Measurements from ENCODE around the gene PPP1R2. TPM values are rescaled to one million over a fixed set of nuclear protein-coding genes. Genes with fewer than 3 reads are reported as not detected.

The PPP1R2 gene
- total and polyA plus RNA-seq, 2 of the 13 experiments (the other 11 are each of a cell fraction or from before 2014, with no cell fraction given) = 36.5 to 86.5 TPM

DNA sequence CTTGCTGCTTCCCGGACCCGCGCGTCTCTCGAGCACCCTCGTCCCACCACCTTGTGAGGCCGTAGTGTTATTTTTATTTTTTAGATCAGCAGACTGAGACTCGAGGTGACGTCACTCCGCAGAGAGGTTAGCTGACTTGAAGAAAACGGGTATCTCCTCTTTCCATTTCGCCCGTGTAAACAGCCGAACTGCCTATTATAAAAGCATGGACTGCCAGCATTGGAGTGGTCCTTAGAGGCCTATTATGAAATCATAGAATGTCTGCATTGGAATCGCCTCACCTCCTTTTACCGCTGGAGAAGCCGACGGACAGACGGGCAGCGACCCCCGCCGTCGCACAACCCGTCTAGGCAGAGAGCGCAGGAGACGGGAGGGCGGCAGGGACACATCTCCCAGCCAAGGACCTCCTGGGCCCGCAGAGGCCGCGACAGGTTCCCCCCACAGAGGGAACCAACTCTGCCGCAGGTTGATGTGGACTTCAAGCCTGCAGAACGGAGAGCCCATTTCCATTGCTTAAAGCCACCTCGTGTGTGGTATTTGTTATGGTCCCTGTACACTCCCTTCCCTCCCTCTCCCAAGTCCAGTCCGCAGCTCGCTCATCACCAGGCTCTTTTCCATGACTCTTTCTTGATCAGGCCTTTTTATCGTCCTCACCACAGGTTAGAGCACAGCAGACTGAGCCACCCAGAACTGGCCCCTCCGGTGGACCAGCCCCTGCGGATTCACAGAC lies 540 bp upstream of the PPP1R2 start (continued):
- TF ChIP-seq, protein P1, sequence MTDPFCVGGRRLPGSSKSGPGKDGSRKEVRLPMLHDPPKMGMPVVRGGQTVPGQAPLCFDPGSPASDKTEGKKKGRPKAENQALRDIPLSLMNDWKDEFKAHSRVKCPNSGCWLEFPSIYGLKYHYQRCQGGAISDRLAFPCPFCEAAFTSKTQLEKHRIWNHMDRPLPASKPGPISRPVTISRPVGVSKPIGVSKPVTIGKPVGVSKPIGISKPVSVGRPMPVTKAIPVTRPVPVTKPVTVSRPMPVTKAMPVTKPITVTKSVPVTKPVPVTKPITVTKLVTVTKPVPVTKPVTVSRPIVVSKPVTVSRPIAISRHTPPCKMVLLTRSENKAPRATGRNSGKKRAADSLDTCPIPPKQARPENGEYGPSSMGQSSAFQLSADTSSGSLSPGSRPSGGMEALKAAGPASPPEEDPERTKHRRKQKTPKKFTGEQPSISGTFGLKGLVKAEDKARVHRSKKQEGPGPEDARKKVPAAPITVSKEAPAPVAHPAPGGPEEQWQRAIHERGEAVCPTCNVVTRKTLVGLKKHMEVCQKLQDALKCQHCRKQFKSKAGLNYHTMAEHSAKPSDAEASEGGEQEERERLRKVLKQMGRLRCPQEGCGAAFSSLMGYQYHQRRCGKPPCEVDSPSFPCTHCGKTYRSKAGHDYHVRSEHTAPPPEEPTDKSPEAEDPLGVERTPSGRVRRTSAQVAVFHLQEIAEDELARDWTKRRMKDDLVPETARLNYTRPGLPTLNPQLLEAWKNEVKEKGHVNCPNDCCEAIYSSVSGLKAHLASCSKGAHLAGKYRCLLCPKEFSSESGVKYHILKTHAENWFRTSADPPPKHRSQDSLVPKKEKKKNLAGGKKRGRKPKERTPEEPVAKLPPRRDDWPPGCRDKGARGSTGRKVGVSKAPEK (CRISPR knock-in tag; IDR thresholded peaks at IDR 0.05; ENCODE audit: borderline replicate concordance) = no peak
- no peak for TF ChIP-seq ZNF446 (CRISPR knock-in tag; IDR thresholded peaks at IDR 0.05)

DNA sequence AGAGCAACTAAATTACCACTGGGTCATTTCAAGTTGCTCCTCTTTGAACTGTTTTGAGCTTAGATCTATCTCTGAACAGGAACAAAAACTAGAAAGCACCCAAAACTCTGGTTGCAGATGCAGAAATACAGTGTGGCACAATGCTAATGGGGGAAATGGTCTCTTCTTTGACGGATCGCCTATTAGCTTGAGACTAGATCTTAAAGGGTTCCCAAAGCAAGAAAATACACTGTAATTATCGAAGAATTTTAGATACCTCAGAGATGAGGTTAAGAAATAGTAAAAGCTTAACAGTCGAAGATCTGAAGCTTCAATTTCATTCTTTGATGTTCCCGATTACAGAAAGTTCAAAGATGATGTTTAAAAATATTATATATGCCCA lies 818 bp downstream of the PPP1R2 start:
- no peaks in the 10 kb centered on the region; a peak in 1 of 5 replicates for H3K27me3 ChIP-seq (ENCODE audit: control insufficient read depth in 1 of 2, insufficient read depth in 2 of 2, low read length in 2 of 2)
- peak overlapping the region; percentile 84 for H3K4me2 ChIP-seq (ENCODE audit: low read depth, low read length)
- H2AFZ ChIP-seq (ENCODE audit: low read length) = no peak overlapping the region
- POLR2A ChIA-PET = interaction anchor here (0.8 to 3.1 kb wide), 10 partner anchors 9 to 909 kb away, joined by 3 to 22 read pairs (median 5); partner anchors contain the start of genes ACAP2, TMEM44 and XXYLT1
- ATAC-seq = no peak
- no peak for DNase-seq (ENCODE audit: low spot score)
- TF ChIP-seq RFXANK (CRISPR knock-in tag; IDR thresholded peaks at IDR 0.05) (no peak), SIN3A (IDR thresholded peaks at IDR 0.05; ENCODE audit: borderline replicate concordance, low read depth, low read length) (0 out of 2 replicates have a peak, but pooled peaks have one; percentile 31), PHF21A (CRISPR knock-in tag; IDR thresholded peaks at IDR 0.05) (no peak), SAFB2 (CRISPR knock-in tag; IDR thresholded peaks at IDR 0.05; ENCODE audit: borderline replicate concordance, low read depth) (no peak), KDM5A (IDR thresholded peaks at IDR 0.05; ENCODE audit: borderline replicate concordance, low read length) (no peak), PCBP2 (optimal IDR thresholded peaks at IDR 0.05; ENCODE audit: low read depth, low read length, poor library complexity, severe bottlenecking) (no peak), ZSCAN29 (CRISPR knock-in tag; conservative IDR thresholded peaks at IDR 0.05) (no peak)
- TF ChIP-seq, protein P2, sequence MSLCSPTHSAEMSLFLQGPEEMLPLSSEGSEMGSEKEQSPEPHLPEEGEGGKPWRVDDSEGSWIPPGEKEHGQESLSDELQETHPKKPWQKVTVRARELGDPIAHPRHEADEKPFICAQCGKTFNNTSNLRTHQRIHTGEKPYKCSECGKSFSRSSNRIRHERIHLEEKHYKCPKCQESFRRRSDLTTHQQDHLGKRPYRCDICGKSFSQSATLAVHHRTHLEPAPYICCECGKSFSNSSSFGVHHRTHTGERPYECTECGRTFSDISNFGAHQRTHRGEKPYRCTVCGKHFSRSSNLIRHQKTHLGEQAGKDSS (CRISPR knock-in tag; IDR thresholded peaks at IDR 0.05; ENCODE audit: borderline replicate concordance, low read depth) = no peak
- TF ChIP-seq, protein P3, sequence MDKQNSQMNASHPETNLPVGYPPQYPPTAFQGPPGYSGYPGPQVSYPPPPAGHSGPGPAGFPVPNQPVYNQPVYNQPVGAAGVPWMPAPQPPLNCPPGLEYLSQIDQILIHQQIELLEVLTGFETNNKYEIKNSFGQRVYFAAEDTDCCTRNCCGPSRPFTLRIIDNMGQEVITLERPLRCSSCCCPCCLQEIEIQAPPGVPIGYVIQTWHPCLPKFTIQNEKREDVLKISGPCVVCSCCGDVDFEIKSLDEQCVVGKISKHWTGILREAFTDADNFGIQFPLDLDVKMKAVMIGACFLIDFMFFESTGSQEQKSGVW (CRISPR knock-in tag; IDR thresholded peaks at IDR 0.05; ENCODE audit: borderline replicate concordance) = no peak
- FAIRE-seq = no peak
- H3K9ac ChIP-seq (ENCODE audit: insufficient read depth, low read depth, low read length) = peak overlapping the region; percentile 90
- in situ Hi-C loops (cut with HindIII; ENCODE audit: extremely low pct_ligation_motif_present, low pct_unique_long_range_greater_than_20kb) (no loop called here), intact Hi-C loops (cut with micrococcal nuclease; ENCODE audit: unreplicated experiment) (loop anchor here (5.0 to 10.0 kb wide), 2 partner anchors 270 to 1418 kb away; partner anchors contain the start of gene XXYLT1)
- CTCF ChIA-PET (ENCODE audit: low intra/inter-chr PET ratio, low total read pairs) = no interaction called here
- BruUV-seq (replicated peaks) = no TSS peak
- peaks cover 31% of the 10 kb centered on the region for H4K20me1 ChIP-seq (ENCODE audit: insufficient read depth, low read length)
- peak overlapping the region; percentile 78 to 91 (median 87) for H3K4me3 ChIP-seq (replicated peaks in 1 of 3; ENCODE audit: insufficient read depth in 1 of 3, low read depth in 2 of 3, low read length in 3 of 3)
- peak overlapping the region; percentile 85 for H3K27ac ChIP-seq (ENCODE audit: extremely low read length, insufficient read depth, low read length)
- H3K4me1 ChIP-seq (ENCODE audit: insufficient read depth, low read length) = peaks cover 72% of the 10 kb centered on the region
- H3K9me3 ChIP-seq (ENCODE audit: low read length) = no peaks in the 10 kb centered on the region
- 0% methylated on average over 5 of the region's 5 CpGs for WGBS (ENCODE audit: low lambda C conversion rate)
- peaks cover 53% of the 10 kb centered on the region for H3K79me2 ChIP-seq (ENCODE audit: insufficient read depth, low read length)
- H3K36me3 ChIP-seq (replicated peaks in 1 of 2; ENCODE audit: control insufficient read depth in 1 of 2, insufficient read depth in 2 of 2, low read length in 2 of 2) = no peaks in the 10 kb centered on the region
